Fibroblast of skin of scalp (primary cell): ENCODE measurements around the gene RPE.

Experiments
- DNase-seq: peaks from one replicate; pipeline ENCODE4 v3.0.0-alpha.2; 2013

Gene RPE

DNA sequence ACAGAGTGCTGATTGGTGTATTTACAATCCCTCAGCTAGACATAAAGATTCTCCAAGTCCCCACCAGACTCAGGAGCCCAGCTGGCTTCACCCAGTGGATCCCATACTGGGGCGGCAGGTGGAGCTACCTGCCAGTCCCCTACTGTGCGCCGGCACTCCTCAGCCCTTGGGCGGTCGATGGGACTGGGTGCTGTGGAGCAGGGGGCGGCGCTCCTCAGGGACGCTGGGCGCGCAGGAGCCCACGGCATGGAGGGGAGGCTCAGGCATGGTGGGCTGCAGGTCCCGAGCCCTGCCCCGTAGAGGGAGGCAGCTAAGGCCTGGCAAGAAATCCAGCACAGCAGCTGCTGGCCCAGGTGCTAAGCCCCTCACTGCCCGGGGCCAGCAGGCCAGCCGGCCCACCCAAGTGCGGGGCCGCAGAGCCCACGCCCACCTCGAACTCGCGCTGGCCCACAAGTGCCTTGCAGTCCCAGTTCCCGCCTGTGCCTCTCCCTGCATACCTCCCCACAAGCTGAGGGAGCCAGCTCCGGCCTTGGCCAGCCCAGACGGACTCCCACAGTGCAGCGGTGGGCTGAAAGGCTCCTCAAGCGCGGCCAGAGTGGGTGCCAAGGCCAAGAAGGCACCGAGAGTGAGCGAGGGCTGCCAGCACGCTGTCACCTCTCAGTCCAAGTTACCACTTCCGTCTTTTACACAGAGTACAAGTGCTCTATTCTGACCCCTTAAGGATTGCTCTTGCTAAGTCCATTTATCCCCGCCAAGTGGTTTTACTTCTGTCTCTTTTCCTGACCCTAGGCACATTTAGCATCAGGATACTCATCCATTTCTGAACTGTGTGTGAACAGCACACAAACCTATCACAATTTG, 1.7 kb upstream of the RPE start:
- no peak for DNase-seq

DNA sequence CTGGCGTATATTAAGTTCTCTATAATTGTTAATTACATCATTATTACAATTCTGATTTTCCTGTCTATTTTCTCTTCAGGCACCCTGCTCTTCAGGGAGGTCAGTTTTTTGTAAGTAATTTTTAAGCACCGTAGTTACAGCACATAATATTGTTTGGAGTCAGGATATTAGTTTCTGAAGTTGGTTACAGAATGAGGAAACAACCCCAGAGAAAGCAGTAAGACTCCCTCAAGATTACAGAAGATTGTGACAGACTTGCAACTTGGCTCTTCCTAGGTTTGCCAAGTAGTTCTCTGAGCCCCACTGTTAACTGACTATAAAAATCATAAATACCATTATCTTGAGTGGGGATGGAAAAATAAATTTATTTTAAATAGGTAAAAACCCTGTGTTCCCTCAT, 921 bp downstream of the RPE start:
- DNase-seq = peak; percentile 4

DNA sequence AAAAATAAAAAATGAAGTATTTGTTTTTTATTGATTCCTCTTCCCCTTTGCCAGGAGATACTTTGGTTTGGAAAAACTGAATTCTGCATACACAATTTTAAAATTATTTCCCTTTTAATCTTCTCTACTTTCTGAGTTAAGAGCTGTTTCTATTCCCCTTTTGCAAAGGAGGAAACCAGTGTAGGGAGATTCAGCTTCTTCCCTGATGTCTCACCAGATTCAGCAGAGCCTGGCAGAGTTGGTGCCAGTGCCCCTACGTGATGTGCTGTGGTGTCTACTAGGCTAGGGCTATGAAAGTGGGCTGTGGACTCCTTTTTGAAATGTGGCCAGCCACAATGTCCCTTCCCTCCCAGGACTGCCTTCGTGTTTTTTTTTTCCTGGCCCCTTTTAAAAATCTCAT, 2.4 kb downstream of the RPE start:
- DNase-seq = no peak

DNA sequence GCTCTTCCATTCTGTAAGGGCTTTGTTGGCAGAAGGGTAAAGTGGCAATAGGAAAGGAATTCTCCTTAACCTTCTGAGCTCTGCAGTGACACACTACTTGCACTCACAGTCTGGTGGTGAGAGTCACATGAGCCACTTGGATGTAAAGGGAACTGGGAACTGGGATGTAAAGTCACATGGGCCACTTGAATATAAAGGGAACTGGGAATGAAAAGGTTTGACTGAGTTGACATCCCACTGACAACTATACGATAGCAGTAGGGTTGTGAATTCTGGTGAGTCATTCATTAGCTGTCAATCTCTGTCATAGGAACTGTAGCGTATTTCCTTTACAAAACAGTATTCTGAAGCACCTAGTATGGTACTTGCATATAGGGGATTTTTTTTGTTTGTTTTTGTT, 5.5 kb downstream of the RPE start:
- no peak for DNase-seq

DNA sequence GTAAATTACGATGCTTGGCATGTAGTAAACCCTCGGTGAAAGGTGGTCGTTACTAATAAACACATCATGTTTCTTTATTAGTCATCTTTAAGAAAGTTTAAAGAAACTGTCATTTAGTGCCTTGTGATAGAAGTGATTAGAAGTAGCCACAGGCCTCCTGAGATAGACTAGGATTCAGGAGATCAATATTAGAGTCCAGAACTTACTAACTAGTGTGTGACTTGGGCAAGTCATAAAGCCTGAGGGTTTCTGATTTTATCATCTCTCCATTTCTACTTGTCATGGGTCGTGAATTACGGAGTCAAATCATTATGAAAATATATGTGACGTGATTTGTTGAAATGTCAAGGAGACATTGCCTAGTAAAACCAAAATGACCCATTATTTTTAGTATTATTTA, 6.7 kb downstream of the RPE start:
- DNase-seq = no peak

DNA sequence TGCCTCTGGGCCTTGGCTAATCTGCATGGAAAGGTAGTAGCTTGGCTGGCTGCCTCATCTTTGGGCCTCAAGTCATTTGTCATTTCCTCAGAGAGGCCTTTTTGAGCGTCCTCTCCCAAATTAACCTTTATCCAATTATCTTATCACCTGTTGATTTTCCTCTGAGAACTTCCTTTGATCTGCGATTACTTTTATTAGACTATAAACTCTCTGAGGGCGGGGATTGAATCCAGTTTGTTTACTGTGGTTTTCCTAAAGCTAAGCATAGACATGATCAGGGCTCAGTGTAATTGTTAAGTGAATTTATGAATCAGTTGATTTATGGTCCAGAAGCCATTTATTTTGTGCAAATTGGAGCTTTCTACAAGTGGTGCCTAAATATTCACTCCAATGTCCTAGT, 7.5 kb downstream of the RPE start:
- no peak for DNase-seq

DNA sequence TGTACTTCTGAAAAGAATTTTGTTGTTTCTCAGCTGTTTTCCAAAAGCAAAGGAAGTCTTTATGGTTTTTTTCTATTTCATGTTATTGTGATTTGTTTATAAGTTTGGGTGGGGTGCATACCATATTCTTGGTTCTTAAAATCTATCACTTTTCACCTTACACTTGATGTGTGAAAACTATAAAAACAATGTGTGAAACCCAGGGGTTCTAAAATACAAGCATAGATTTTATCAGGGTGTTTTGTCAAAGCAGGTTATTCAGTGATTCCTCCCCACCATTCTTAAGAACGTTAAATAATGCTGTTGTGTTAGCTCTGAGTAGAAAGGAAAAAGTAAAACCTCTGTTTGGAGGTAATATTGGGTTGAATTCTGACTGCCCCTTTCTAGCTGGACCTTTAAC, 17.7 kb downstream of the RPE start:
- no peak for DNase-seq

DNA sequence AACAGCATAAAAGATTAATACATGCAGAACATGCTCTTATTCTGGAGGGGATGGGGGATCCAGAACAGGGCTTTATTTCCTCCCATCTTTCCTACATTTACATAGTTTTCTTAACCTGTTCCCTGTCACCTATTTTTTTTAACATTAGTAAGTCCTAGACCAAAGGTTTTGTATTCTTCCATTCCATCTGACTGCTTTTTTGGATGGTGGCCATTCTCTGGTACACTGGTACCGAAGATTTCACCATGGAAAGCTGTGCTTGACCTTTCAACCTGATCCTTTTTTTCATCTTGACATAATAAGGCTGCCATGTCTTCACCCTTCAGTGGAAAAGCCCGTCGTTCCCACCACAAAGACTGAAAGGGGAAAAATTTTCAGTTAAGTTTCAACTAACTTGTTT, 20.4 kb downstream of the RPE start:
- no peak for DNase-seq

DNA sequence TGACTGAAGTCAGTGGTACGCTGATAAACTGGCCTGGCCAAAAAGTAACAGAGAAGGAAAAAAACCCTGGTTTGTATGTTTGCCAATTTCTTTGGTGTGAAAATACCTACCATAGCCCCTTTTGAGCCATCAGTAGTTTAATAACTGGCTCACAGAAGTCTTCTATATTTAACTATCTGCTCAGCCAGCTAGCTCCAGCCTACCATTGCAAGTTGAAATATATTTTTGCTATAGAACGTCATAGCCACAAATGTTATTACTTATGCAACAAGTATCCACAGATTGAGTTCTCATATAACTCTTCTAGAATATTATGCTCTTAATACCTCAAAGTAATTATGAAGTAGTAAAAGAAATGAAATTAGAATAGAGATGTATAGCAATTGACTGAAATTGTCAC, 25.2 kb downstream of the RPE start:
- DNase-seq = no peak

DNA sequence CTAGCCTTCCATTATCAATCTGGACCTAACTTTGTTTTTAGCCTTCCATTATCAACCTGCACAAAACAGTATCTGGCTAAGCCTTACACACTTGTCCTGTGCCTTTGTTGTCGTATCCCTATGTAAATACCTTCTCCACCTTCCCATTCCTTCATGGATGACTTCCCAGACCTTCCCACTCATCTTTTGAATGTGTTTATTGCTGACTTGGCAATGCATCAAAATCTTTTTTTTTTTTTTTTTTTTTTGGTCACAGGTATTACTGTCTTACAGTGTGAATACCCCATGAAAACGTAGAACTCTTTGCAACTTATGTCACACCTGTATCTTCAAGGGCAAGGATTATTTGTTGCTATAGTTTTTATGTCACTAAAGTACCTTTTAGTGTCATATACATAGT, 25.7 kb downstream of the RPE start:
- no peak for DNase-seq

DNA sequence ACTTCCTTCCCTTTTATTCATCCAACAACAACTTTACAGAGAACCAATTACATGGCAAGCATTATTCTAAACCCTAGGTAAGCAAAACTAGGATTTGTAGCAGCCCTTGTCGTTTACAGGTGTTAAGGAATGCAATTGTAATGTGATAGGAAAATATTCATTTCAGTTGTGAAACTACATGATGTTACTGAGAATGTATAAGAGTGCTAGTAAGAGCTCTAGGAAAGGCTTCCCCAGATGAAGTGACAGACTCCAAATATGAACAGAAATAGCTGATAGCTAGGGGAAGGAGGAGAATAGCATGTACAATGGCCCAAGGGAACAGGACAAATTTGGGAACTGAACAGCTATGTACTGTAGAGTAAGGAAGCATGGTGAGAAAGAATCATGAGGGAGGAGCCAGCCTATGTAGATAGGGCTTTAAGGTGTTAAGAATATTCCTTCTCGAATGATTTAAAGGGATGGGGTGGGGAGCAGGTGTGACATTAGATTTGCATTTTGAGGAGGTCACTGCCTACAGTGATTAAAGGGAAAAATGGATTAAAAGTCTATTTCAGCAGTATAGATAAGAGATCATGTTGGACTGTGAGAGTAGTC, 31.7 kb downstream of the RPE start:
- no peak for DNase-seq

DNA sequence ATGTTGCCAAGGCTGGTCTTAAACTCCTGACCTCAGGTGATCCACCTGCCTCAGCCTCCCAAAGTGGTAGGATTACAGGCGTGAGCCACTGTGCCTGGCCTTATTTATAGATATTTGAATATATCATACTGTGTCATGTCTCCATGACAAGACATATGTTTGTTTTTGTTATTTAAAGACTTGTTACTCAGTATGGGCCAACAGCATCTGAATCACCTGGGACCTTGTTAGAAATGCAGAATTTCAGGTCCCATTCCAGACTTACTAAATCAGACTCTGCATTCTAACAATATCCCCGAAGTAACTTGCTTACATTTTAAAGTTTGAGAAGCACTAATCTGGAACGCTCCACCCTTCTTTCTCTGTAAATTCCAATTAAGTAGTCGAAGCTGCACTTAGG, 33.2 kb downstream of the RPE start:
- DNase-seq = no peak

DNA sequence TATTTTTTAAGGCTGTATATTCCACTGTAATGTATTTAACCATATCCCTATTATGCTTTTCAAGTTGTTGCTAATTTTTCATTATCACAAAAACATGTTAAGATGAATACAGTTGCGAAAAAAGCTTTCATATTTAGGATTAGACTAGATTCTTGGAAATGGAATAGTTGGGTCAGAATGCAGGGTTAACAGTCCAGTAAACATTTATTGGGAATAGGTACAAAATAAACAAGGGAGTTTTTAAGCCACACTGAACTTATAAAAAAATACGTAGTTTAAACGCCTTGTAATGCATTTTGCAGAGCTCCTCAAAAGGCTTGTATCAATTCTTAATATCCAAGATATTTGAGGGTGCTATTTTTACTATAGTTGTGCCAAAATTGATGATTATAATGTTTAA, 35.6 kb downstream of the RPE start:
- no peak for DNase-seq

DNA sequence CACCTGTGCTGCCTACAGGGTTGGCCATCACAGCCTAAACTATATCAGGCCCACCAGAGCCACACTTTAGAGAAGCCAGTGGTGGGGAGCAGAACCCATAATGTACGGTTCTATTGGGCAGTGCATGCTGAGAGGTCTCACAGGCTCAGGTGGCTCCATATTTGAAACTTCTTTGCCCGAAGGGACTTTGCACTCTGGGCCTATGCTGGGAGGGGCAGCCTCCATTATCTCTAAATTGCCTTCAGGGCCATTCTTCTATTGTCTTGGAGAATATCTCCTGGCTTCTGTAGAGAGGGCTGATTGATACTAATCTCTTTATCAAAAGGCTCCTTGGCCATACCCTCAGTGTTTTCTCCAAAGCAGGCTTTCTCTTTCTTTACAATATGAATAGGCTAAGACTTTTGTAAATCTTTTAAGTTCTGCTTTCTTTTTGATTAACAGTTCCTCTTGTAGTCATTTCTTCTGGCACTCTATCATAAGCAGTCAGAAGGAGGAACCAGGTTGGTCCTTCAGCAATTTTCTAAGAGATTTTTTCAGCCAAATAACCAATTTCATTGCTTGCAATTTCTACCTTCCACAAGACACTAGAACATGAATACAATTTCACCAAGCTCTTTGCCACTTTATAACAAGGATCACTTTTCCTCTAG, 44.5 kb downstream of the RPE start:
- DNase-seq = no peak

DNA sequence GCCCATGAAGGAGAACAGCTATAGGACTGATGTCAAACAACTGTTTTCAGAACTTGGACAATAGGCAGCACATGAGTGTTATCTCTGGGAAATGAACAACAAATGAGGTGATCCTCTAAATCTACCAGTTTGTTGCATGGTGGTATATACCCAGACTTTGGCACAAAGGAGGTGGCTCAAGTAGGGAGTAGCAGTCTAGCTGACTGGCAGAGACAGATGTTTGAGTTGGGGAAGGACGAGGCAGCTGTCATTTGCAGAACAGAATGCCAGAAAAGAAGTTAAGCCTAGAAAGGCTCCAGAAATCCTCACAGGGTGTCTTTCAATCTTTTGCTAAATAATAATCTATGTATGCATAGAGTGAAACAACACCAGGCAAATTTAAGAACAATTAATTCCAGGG, 47.4 kb downstream of the RPE start:
- DNase-seq = no peak

DNA sequence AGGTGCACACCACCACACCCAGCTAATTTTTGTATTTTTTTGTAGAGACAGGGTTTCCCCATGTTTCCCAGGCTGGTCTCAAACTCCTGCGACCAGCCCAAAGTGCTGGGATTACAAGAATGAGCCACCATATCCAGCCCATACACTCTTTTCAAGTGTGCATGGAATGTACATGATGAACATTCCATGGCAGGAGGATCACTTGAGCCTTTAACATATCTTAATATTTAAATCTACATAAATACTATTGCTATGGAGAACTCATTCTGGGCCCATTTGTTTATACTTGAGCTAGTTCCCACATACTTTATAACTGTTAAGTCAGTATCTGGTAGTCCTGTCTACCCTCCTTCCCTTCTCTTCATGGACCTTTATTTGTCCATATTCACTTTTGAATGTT, 48.4 kb downstream of the RPE start:
- DNase-seq = no peak

DNA sequence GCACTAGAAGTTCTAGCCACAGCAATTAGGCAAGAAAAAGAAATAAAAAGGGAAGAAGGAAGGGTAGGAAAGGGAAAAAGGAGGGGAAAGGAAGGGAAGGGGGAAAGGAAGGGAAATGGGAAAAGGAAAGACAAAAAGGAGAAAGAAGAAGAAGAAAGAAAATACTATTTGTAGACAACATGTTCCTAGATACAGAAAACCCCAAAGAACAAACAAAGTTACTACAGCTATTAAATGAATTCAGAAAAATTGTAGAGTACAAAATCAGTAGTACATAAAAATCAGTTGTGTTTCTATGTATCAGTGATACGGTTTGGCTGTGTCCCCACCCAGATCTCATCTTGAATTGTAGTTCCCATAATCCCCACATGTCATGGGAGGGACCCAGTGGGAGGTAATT, 52.3 kb downstream of the RPE start:
- no peak for DNase-seq

DNA sequence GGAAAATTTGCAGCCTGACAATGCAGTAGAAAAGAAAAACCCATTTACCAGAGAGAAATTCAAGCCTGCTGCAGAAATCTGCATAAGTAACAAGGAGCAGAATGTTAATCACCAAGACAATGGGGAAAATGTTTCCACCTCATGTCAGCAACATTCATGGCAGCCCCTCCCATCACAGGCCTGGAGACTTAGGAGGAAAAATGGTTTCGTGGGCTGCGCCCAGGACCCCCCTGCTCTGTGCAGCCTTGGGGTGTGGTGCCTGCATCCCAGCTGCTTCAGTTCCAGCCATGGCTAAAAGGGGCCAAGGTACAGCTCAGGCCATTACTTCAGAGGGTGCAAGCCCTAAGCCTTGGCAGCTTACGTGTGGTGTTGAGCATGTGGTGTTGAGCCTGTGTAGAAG, 53.4 kb downstream of the RPE start:
- no peak for DNase-seq

DNA sequence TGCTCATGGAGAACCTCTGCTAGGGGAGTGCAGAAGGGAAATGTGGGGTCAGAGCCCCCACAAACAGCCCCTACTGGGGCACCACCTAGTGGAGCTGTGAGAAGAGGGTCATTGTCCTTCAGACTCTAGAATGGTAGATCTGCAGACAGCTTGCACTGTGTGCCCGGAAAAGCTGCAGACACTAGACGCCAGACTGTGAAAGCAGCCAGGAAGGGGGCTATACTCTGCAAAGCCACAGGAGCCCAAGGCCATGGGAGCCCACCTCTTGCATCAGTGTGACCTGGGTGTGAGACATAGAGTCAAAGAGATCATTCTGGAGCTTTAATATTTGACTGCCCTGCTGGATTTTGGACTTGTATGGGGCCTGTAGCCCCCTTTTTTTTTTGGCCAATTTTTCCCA, 60.9 kb downstream of the RPE start:
- no peak for DNase-seq
